CD14-positive monocyte (primary cell): Measurements from ENCODE around the gene KLF13. TPM values are rescaled to one million over a fixed set of nuclear protein-coding genes. Genes with fewer than 3 reads are reported as not detected.

Experiments
- DNase-seq, 3 donors: peaks; one replicate each; pipeline ENCODE4 v3.0.0-alpha.2; 2011 to 2022
- H2AFZ ChIP-seq: 2 replicates; pipeline ENCODE4 v1.6.0; 2012; ENCODE audit warnings: mild to moderate bottlenecking, low read depth, low read length, inconsistent platforms; ENCODE audit not compliant: insufficient read depth, poor library complexity, severe bottlenecking
- H3K27ac ChIP-seq, 2 donors: 1 replicate in 1 of 2; 2 replicates in 1 of 2; pipeline ENCODE4 v1.5.1; 2012 to 2013; ENCODE audit warnings: low read length in 2 of 2, control low read depth in 1 of 2, inconsistent platforms in 1 of 2, low read depth in 1 of 2, mild to moderate bottlenecking in 1 of 2
- H3K27me3 ChIP-seq, 2 donors: one replicate each; pipeline versions ENCODE4 v1.6.0 to v1.6.1; 2011 to 2013; ENCODE audit warnings: low read length in 2 of 2; ENCODE audit not compliant: control insufficient read depth in 2 of 2, insufficient read depth in 2 of 2
- H3K36me3 ChIP-seq, 2 donors: replicated peaks in 1 of 2; 1 replicate in 1 of 2; 2 replicates in 1 of 2; pipeline versions ENCODE4 v1.5.1 to v1.6.1; 2012 to 2013; ENCODE audit warnings: low read length in 2 of 2, control low read depth in 1 of 2, inconsistent platforms in 1 of 2, mild to moderate bottlenecking in 1 of 2; ENCODE audit not compliant: insufficient read depth in 2 of 2, control insufficient read depth in 1 of 2
- H3K4me1 ChIP-seq, 2 donors: 1 replicate in 1 of 2; 2 replicates in 1 of 2; pipeline versions ENCODE4 v1.5.1 to v1.6.1; 2012 to 2013; ENCODE audit warnings: low read length in 2 of 2, control low read depth in 1 of 2, inconsistent platforms in 1 of 2, mild to moderate bottlenecking in 1 of 2, moderate library complexity in 1 of 2; ENCODE audit not compliant: insufficient read depth in 2 of 2, control insufficient read depth in 1 of 2
- H3K4me2 ChIP-seq: replicated peaks from 2 replicates; pipeline ENCODE3; 2012; ENCODE audit warnings: low read length, moderate library complexity, mild to moderate bottlenecking; ENCODE audit not compliant: poor library complexity, severe bottlenecking; ENCODE audit errors: extremely low read depth
- H3K4me3 ChIP-seq, 3 experiments: fragments of 200-600 bp in 1 of 3; sonication (generic) in 1 of 3; replicated peaks in 1 of 3; 1 replicate in 2 of 3; 2 replicates in 1 of 3; pipeline ENCODE4 v1.5.1; 2011 to 2013; ENCODE audit warnings: low read length in 3 of 3, mild to moderate bottlenecking in 3 of 3, control low read depth in 2 of 3, low read depth in 2 of 3, inconsistent platforms in 1 of 3, moderate library complexity in 1 of 3
- H3K79me2 ChIP-seq: 2 replicates; pipeline ENCODE4 v1.6.0; 2012; ENCODE audit warnings: mild to moderate bottlenecking, control low read depth, inconsistent platforms, low read length, moderate library complexity; ENCODE audit not compliant: insufficient read depth
- H3K9ac ChIP-seq: 2 replicates; pipeline ENCODE4 v1.6.0; 2017; ENCODE audit warnings: low read length, mild to moderate bottlenecking; ENCODE audit not compliant: insufficient read depth, poor library complexity, severe bottlenecking
- H3K9me3 ChIP-seq, 2 donors: replicated peaks in 1 of 2; 1 replicate in 1 of 2; 2 replicates in 1 of 2; pipeline versions ENCODE4 v1.5.1 to v1.6.1; 2012 to 2013; ENCODE audit warnings: low read length in 2 of 2, control low read depth in 1 of 2; ENCODE audit not compliant: control insufficient read depth in 1 of 2, insufficient read depth in 1 of 2
- H4K20me1 ChIP-seq: 2 replicates; pipeline ENCODE4 v1.6.0; 2012; ENCODE audit warnings: mild to moderate bottlenecking, low read length, control low read depth, moderate library complexity; ENCODE audit not compliant: insufficient read depth
- H3K27ac Mint-ChIP-seq, 7 donors: one replicate each; pipeline ENCODE4 v1.8.0; 2020; ENCODE audit warnings: mild to moderate bottlenecking in 7 of 7, mixed read lengths in 7 of 7, moderate library complexity in 6 of 7, inconsistent platforms in 2 of 7
- H3K27me3 Mint-ChIP-seq, 3 donors: one replicate each; pipeline ENCODE4 v1.8.0; 2021 to 2022; ENCODE audit warnings: low read depth in 3 of 3, mild to moderate bottlenecking in 3 of 3, mixed read lengths in 3 of 3, moderate library complexity in 3 of 3, inconsistent platforms in 1 of 3
- H3K36me3 Mint-ChIP-seq, 2 donors: one replicate each; pipeline ENCODE4 v1.8.0; 2020; ENCODE audit warnings: mixed read lengths in 2 of 2, inconsistent platforms in 1 of 2, mild to moderate bottlenecking in 1 of 2
- H3K4me1 Mint-ChIP-seq: one replicate; pipeline ENCODE4 v1.8.0; 2020; ENCODE audit warnings: mild to moderate bottlenecking, mixed read lengths
- H3K4me3 Mint-ChIP-seq, 2 donors: one replicate each; pipeline ENCODE4 v1.8.0; 2020; ENCODE audit warnings: mild to moderate bottlenecking in 2 of 2, mixed read lengths in 2 of 2, moderate library complexity in 1 of 2
- H3K9me3 Mint-ChIP-seq, 7 donors: one replicate each; pipeline ENCODE4 v1.8.0; 2020 to 2022; ENCODE audit warnings: mixed read lengths in 7 of 7, mild to moderate bottlenecking in 6 of 7, moderate library complexity in 6 of 7, inconsistent platforms in 2 of 7
- WGBS: methylation state at CpG from one replicate; pipeline ENCODE4 v1.1.5; 2013; ENCODE audit warnings: missing lambda C conversion rate; ENCODE audit not compliant: insufficient coverage; 5-methylcytosine and 5-hydroxymethylcytosine counted together
- intact Hi-C, 2 donors: fragments of 100-400 bp; cut with micrococcal nuclease; formaldehyde crosslinking; loops; one replicate each; pipeline versions ENCODE4 v1.15.0 to v1.15.1; 2023
- polyA plus RNA-seq, 3 donors: library from polyadenylated mRNA; depleted of rRNA in 1 of 3; unstranded in 2 of 3; stranded (reverse) in 1 of 3; fragments of 300-500 nt in 2 of 3; fragments of >200 nt in 1 of 3; fragmentation: Illumina TruSeq in 2 of 3; gene quantifications; 1 replicate in 2 of 3; 2 replicates in 1 of 3; pipeline ENCODE4 v1.2.3, GENCODE V29; 2012 to 2021
- TF ChIP-seq, protein P1 (sequence below): fragments of 200-600 bp; IDR thresholded peaks from one replicate; pipeline ENCODE4 v1.8.0; 2022; ENCODE audit warnings: antibody characterized with exemption, mild to moderate bottlenecking

KLF13 gene
- polyA plus RNA-seq, 3 donors: 22.5 to 121 (median 28.0) TPM

DNA sequence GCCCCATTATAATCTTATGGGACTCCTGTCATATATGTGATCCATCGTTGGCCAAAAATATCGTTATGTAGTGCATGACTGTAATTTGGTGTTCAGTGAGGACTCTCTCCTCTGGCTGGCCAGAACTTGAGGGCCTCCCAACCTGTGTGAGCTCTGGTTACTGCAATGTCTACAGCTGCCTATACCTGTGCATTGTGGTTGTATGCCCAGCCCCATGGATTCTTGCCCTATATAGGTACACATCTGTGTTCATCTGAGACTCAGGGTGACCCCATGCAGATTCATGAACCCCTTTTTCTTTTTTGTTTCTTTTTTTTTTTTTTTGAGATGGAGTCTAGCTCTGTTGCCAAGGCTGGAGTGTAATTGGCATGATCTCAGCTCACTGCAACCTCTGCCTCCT lies 32.6 kb upstream of the KLF13 start:
- Histone ChIP-seq H3K27ac (no peak overlapping the region), H3K9ac (no peak overlapping the region), H3K4me2 (no peak overlapping the region), H3K27me3 (no peaks in the 10 kb centered on the region), H3K79me2 (no peaks in the 10 kb centered on the region), H3K4me3 (no peak overlapping the region), H3K9me3 (no peaks in the 10 kb centered on the region), H2AFZ (no peak overlapping the region), H3K4me1 (peaks cover 20 to 23% of the 10 kb centered on the region in 2 donors), H4K20me1 (no peaks in the 10 kb centered on the region), H3K36me3 (no peaks in the 10 kb centered on the region)
- no peak overlapping the region for H3K4me3 Mint-ChIP-seq
- H3K36me3 Mint-ChIP-seq: no peaks in the 10 kb centered on the region
- DNase-seq: no peak
- intact Hi-C loops: no loop called here
- H3K9me3 Mint-ChIP-seq: peaks cover 0 to 4% (median 2%) of the 10 kb centered on the region in 7 donors
- no peak overlapping the region for H3K27ac Mint-ChIP-seq
- TF ChIP-seq, protein P1, sequence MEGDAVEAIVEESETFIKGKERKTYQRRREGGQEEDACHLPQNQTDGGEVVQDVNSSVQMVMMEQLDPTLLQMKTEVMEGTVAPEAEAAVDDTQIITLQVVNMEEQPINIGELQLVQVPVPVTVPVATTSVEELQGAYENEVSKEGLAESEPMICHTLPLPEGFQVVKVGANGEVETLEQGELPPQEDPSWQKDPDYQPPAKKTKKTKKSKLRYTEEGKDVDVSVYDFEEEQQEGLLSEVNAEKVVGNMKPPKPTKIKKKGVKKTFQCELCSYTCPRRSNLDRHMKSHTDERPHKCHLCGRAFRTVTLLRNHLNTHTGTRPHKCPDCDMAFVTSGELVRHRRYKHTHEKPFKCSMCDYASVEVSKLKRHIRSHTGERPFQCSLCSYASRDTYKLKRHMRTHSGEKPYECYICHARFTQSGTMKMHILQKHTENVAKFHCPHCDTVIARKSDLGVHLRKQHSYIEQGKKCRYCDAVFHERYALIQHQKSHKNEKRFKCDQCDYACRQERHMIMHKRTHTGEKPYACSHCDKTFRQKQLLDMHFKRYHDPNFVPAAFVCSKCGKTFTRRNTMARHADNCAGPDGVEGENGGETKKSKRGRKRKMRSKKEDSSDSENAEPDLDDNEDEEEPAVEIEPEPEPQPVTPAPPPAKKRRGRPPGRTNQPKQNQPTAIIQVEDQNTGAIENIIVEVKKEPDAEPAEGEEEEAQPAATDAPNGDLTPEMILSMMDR: no peak
- peaks cover 30% of the 10 kb centered on the region for H3K4me1 Mint-ChIP-seq
- WGBS: 100% methylated on average over 1 of the region's 2 CpGs
- peaks cover 1 to 6% (median 5%) of the 10 kb centered on the region in 3 donors for H3K27me3 Mint-ChIP-seq

DNA sequence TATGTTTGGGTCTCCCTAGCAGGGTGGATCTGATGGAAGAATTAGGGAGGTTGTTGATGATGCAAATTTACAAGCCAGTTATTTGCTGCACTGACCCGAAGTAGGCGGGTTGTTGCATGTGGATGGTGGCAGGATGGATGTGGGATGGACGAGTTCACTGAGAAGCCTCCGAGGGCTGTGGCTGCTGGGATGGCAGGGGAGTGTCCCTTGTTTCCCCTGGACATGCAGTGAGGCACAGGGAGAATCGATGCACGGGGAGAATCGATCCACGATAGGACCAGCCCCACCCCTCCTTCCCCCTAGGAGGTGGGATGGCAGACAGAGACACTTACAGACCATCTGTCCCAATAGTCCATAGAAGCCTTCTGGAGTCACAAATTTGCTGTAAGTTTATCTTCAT lies 31.0 kb upstream of the KLF13 start:
- no peaks in the 10 kb centered on the region for H3K36me3 ChIP-seq
- H3K27me3 Mint-ChIP-seq: peaks cover 1 to 6% (median 5%) of the 10 kb centered on the region in 3 donors
- H3K4me1 ChIP-seq: peaks cover 20 to 23% of the 10 kb centered on the region in 2 donors
- no peak overlapping the region for H3K4me3 Mint-ChIP-seq
- peaks cover 30% of the 10 kb centered on the region for H3K4me1 Mint-ChIP-seq
- no peak for DNase-seq
- H3K9ac ChIP-seq: no peak overlapping the region
- TF ChIP-seq, protein P1: no peak
- WGBS: no CpG with 5 or more reads among the region's 8 CpGs
- no peaks in the 10 kb centered on the region for H3K9me3 ChIP-seq
- no peak overlapping the region for H2AFZ ChIP-seq
- no peaks in the 10 kb centered on the region for H3K79me2 ChIP-seq
- H3K4me3 ChIP-seq: no peak overlapping the region
- no peaks in the 10 kb centered on the region for H3K36me3 Mint-ChIP-seq
- no peak overlapping the region for H3K27ac Mint-ChIP-seq
- H3K27me3 ChIP-seq: no peaks in the 10 kb centered on the region
- H3K4me2 ChIP-seq: no peak overlapping the region
- no peak overlapping the region for H3K27ac ChIP-seq
- intact Hi-C loops: no loop called here
- H4K20me1 ChIP-seq: no peaks in the 10 kb centered on the region
- H3K9me3 Mint-ChIP-seq: peaks cover 0 to 4% (median 2%) of the 10 kb centered on the region in 7 donors
